IMR-90 (cell line): ENCODE data around the gene C12orf75. TPM values are rescaled to one million over a fixed set of nuclear protein-coding genes. Genes with fewer than 3 reads are reported as not detected.

Source experiments
- ATAC-seq: fragments of 200-7000 bp; cut with Tn5 transposase; 2 replicates; pipeline ENCODE4 v1.9.1; 2020; ENCODE audit warnings: low read depth, mild to moderate bottlenecking, moderate library complexity
- BruUV-seq: library from RNA; stranded (reverse); fragments of 400-500 nt; replicated peaks from 2 replicates; lab custom pipeline; 2021; lab: Mats Ljungman, UMichigan
- CTCF ChIA-PET: fragments of 300-600 bp; formaldehyde crosslinking; extraction: SDS; loops from one replicate; lab custom pipeline; 2021; ENCODE audit warnings: antibody characterized with exemption; lab: Yijun Ruan, JAX
- POLR2A ChIA-PET: fragments of 300-600 bp; sonication (Branson Sonifier 250); formaldehyde crosslinking; loops from one replicate; lab custom pipeline; 2022; ENCODE audit warnings: antibody characterized with exemption; ENCODE audit not compliant: unreplicated experiment; lab: Charles Lee
- DNase-seq: peaks from one replicate; pipeline ENCODE4 v3.0.0; 2013
- H2AFZ ChIP-seq: replicated peaks from 2 replicates; pipeline ENCODE3; 2013; ENCODE audit warnings: low read length, mild to moderate bottlenecking; ENCODE audit not compliant: poor library complexity
- H2AK5ac ChIP-seq: 2 replicates; pipeline ENCODE4 v1.6.1; 2013; ENCODE audit warnings: low read depth, low read length, inconsistent platforms
- H2AK9ac ChIP-seq: replicated peaks from 2 replicates; pipeline ENCODE3; 2013; ENCODE audit warnings: mild to moderate bottlenecking, low read depth, low read length, moderate library complexity; ENCODE audit not compliant: poor library complexity
- H2BK120ac ChIP-seq: 2 replicates; pipeline ENCODE4 v1.6.1; 2013; ENCODE audit warnings: low read depth, low read length, inconsistent platforms
- H2BK15ac ChIP-seq: 3 replicates; pipeline ENCODE4 v1.6.1; 2013; ENCODE audit warnings: low read depth, low read length, inconsistent platforms
- H2BK20ac ChIP-seq: 2 replicates; pipeline ENCODE4 v1.6.1; 2013; ENCODE audit warnings: low read depth, mild to moderate bottlenecking, inconsistent platforms, low read length, moderate library complexity
- H2BK5ac ChIP-seq: 2 replicates; pipeline ENCODE4 v1.6.1; 2013; ENCODE audit warnings: mild to moderate bottlenecking, low read depth, low read length, inconsistent platforms; ENCODE audit not compliant: poor library complexity, severe bottlenecking
- H3K14ac ChIP-seq: replicated peaks from 2 replicates; pipeline ENCODE4 v1.6.1; 2013; ENCODE audit warnings: low read depth, low read length, inconsistent platforms
- H3K18ac ChIP-seq: 2 replicates; pipeline ENCODE4 v1.6.1; 2013; ENCODE audit warnings: low read depth, low read length, control low read depth
- H3K23ac ChIP-seq: 2 replicates; pipeline ENCODE4 v1.6.1; 2013; ENCODE audit warnings: low read depth, low read length, inconsistent platforms
- H3K27ac ChIP-seq: 2 replicates; pipeline ENCODE4 v1.5.1; 2013; ENCODE audit warnings: mild to moderate bottlenecking, control low read depth, low read length; ENCODE audit not compliant: insufficient read depth
- H3K27me3 ChIP-seq: 2 replicates; pipeline ENCODE4 v1.6.1; 2013; ENCODE audit warnings: low read length; ENCODE audit not compliant: control insufficient read depth, insufficient read depth
- H3K36me3 ChIP-seq: 2 replicates; pipeline ENCODE4 v1.6.1; 2013; ENCODE audit warnings: low read length, mixed read lengths; ENCODE audit not compliant: control insufficient read depth, insufficient read depth
- H3K4ac ChIP-seq: 2 replicates; pipeline ENCODE4 v1.6.1; 2013; ENCODE audit warnings: low read depth, low read length, inconsistent platforms
- H3K4me1 ChIP-seq: 2 replicates; pipeline ENCODE4 v1.6.1; 2013; ENCODE audit warnings: low read length, mixed read lengths; ENCODE audit not compliant: control insufficient read depth, insufficient read depth
- H3K4me2 ChIP-seq: 2 replicates; pipeline ENCODE4 v1.6.1; 2013; ENCODE audit warnings: low read depth, mild to moderate bottlenecking, control low read depth, low read length, moderate library complexity
- H3K4me3 ChIP-seq: 2 replicates; pipeline ENCODE4 v1.5.1; 2013; ENCODE audit warnings: low read depth, mild to moderate bottlenecking, control low read depth, low read length, moderate library complexity; ENCODE audit not compliant: insufficient read depth
- H3K56ac ChIP-seq: 2 replicates; pipeline ENCODE4 v1.6.1; 2013; ENCODE audit warnings: low read length, inconsistent platforms; ENCODE audit not compliant: insufficient read depth; ENCODE audit errors: extremely low read depth
- H3K79me1 ChIP-seq, 2 experiments: 2 replicates each; pipeline ENCODE4 v1.6.1; 2013; ENCODE audit warnings: low read length in 2 of 2, inconsistent platforms in 1 of 2, low read depth in 1 of 2
- H3K9ac ChIP-seq: 2 replicates; pipeline ENCODE4 v1.6.1; 2013; ENCODE audit warnings: low read depth, low read length, control low read depth
- H3K9me1 ChIP-seq: 2 replicates; pipeline ENCODE4 v1.6.1; 2013; ENCODE audit warnings: low read length, inconsistent platforms; ENCODE audit not compliant: insufficient read depth
- H3K9me3 ChIP-seq: 2 replicates; pipeline ENCODE4 v1.6.1; 2013; ENCODE audit warnings: low read length; ENCODE audit not compliant: control insufficient read depth, insufficient read depth
- H4K20me1 ChIP-seq: 2 replicates; pipeline ENCODE4 v1.6.1; 2013; ENCODE audit warnings: low read length, inconsistent platforms; ENCODE audit not compliant: insufficient read depth
- H4K5ac ChIP-seq: 2 replicates; pipeline ENCODE4 v1.6.1; 2013; ENCODE audit warnings: mild to moderate bottlenecking, low read depth, low read length, control low read depth
- H4K8ac ChIP-seq, 2 experiments: 2 replicates each; pipeline ENCODE4 v1.6.1; 2013; ENCODE audit warnings: low read depth in 2 of 2, low read length in 2 of 2, control low read depth in 1 of 2, inconsistent platforms in 1 of 2
- H4K91ac ChIP-seq: 2 replicates; pipeline ENCODE4 v1.6.1; 2013; ENCODE audit warnings: low read depth, low read length, inconsistent platforms; ENCODE audit not compliant: insufficient read depth
- RFX5 ChIP-seq: IDR thresholded peaks from 2 replicates; pipeline ENCODE4 v1.8.0; 2012; ENCODE audit warnings: low read depth, mild to moderate bottlenecking, low read length, moderate library complexity
- WGBS, 2 experiments: methylation state at CpG; one replicate each; pipeline versions ENCODE4 v1.1.5 to v1.1.7; 2013; ENCODE audit warnings: missing lambda C conversion rate in 2 of 2; ENCODE audit not compliant: insufficient read length in 1 of 2; ENCODE audit errors: extremely low coverage in 2 of 2; 5-methylcytosine and 5-hydroxymethylcytosine counted together
- dilution Hi-C: fragments of 300-500 bp; cut with HindIII; formaldehyde crosslinking; loops from one replicate; pipeline ENCODE4 v1.14.3; 2018; ENCODE audit warnings: low sequenced_read_pairs; ENCODE audit not compliant: unreplicated experiment
- in situ Hi-C: fragments of 300-500 bp; cut with MboI; formaldehyde crosslinking; loops from 3 replicates; pipeline ENCODE4 v1.14.3; 2019; ENCODE audit warnings: low sequenced_read_pairs, inconsistent platforms, mixed read lengths
- intact Hi-C: fragments of 100-400 bp; cut with micrococcal nuclease; formaldehyde crosslinking; loops from 2 replicates; pipeline ENCODE4 v1.10.0; 2022
- polyA plus RNA-seq, 3 experiments: library from polyadenylated mRNA; depleted of rRNA; stranded (reverse); fragments of >200 nt; gene quantifications; 2 replicates each; pipeline ENCODE4 v1.2.3, GENCODE V29; 2012; ENCODE audit warnings: low replicate concordance in 1 of 3
- total RNA-seq: library from RNA; depleted of rRNA; stranded (reverse); fragments of >200 nt; gene quantifications from 2 replicates; pipeline ENCODE4 v1.2.3, GENCODE V29; 2012
- TF ChIP-seq, protein P1 (sequence below): fragments of 150-350 bp; IDR thresholded peaks from 2 replicates; pipeline ENCODE4 v1.6.1; 2017; ENCODE audit warnings: mild to moderate bottlenecking, antibody characterized with exemption, low read length, low read depth

C12orf75 gene
- total and polyA plus RNA-seq, 2 of the 4 experiments (the other 2 are of a cell fraction), result 145 to 278 TPM

DNA sequence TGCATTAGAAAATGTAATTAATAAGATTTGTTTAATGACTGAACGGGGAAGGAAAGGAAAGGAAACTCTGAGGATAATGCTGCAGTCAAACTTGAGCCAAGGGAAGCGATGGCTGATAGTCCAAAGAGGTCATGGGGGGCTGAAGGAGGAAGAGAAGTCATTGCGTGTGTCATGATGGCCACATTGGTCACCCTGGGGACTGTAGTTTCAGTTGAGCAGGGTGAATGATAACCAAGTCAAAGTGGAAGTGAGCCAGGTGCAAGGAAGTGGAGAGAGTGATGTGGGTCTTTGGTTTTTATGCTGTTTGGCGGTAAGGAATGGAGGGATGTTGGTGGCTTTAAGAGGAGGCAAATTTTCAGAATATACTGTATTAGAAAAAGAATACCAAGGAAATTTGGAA lies 21.6 kb downstream of the C12orf75 start:
- ATAC-seq, result no peak
- POLR2A ChIA-PET, result no interaction called here
- 94% methylated on average over 2 of the region's 4 CpGs; no CpG with 5 or more reads in 1 of the 2 experiments for WGBS, 2 experiments

More for the DNA sequence above, 21.6 kb downstream of the C12orf75 start:
- Histone ChIP-seq H3K4me1 (peaks cover 34% of the 10 kb centered on the region), H2BK5ac (no peak overlapping the region), H3K9ac (no peak overlapping the region), H3K9me3 (no peaks in the 10 kb centered on the region), H3K9me1 (peaks cover 21% of the 10 kb centered on the region), H4K91ac (no peak overlapping the region), H3K4ac (no peak overlapping the region), H4K8ac (no peak overlapping the region), H3K36me3 (peaks cover 4% of the 10 kb centered on the region; the same call in 1 of the 2 replicates), H2AK9ac (no peak overlapping the region), H3K4me3 (no peak overlapping the region), H3K79me1 (peaks cover 46 to 77% of the 10 kb centered on the region in 2 experiments), H3K27me3 (no peaks in the 10 kb centered on the region), H2AFZ (no peak overlapping the region), H2AK5ac (no peak overlapping the region), H3K4me2 (no peak overlapping the region), H3K27ac (no peak overlapping the region), H3K14ac (peak overlapping the region; percentile 58; the same call in 1 of the 2 replicates), H2BK20ac (no peak overlapping the region), H2BK120ac (no peak overlapping the region), H4K20me1 (peaks cover 65% of the 10 kb centered on the region), H2BK15ac (no peak overlapping the region), H3K18ac (peak overlapping the region; percentile 2; the same call in 1 of the 2 replicates), H3K23ac (no peak overlapping the region; the same call in 1 of the 2 replicates), H4K5ac (no peak overlapping the region; the same call in 1 of the 2 replicates), H3K56ac (no peak overlapping the region)
- TF ChIP-seq, protein P1, sequence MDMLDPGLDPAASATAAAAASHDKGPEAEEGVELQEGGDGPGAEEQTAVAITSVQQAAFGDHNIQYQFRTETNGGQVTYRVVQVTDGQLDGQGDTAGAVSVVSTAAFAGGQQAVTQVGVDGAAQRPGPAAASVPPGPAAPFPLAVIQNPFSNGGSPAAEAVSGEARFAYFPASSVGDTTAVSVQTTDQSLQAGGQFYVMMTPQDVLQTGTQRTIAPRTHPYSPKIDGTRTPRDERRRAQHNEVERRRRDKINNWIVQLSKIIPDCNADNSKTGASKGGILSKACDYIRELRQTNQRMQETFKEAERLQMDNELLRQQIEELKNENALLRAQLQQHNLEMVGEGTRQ, result no peak
- no peak for TF ChIP-seq RFX5
- CTCF ChIA-PET, result no interaction called here
- intact Hi-C loops (no loop called here), dilution Hi-C loops (no loop called here), in situ Hi-C loops (no loop called here)
- no TSS peak for BruUV-seq
- DNase-seq, result no peak
